A549 (cell line): ENCODE measurements around the gene MAGI2. TPM values are rescaled to one million over a fixed set of nuclear protein-coding genes. Genes with fewer than 3 reads are reported as not detected.
"Not testable (repeated sequence)": the region's sequence is repeated elsewhere in the genome, so short reads cannot be mapped to it uniquely, and the experiment has no call there.

Experiments
- ATAC-seq, 2 experiments: fragments of 200-7000 bp in 1 of 2; fragments of >200 bp in 1 of 2; cut with Nextera tagmentation in 1 of 2; cut with Tn5 transposase in 1 of 2; 3 replicates each; pipeline versions ENCODE4 v1.8.0 to v1.9.1; 2018 to 2020; ENCODE audit warnings: mild to moderate bottlenecking in 1 of 2, moderate library complexity in 1 of 2
- CTCF ChIA-PET: fragments of 300-600 bp; sonication (Branson Sonifier 250); formaldehyde crosslinking; extraction: SDS; loops from one replicate; lab custom pipeline; 2021; ENCODE audit warnings: antibody characterized with exemption, inconsistent platforms; lab: Yijun Ruan, JAX
- POLR2A ChIA-PET: fragments of 350-600 bp; formaldehyde crosslinking; extraction: SDS; loops from one replicate; lab custom pipeline; 2021; ENCODE audit warnings: antibody characterized with exemption, inconsistent platforms; lab: Yijun Ruan, JAX
- DNase-seq, 2 experiments: peaks; one replicate each; pipeline versions ENCODE4 v3.0.0 to v3.0.0-alpha.2; 2011 to 2016; ENCODE audit warnings: low read depth in 1 of 2, low spot score in 1 of 2
- FAIRE-seq: peaks from 2 replicates; lab custom pipeline; 2011; peaks lifted over from hg19 to GRCh38; lab: Jason Lieb, UNC
- H3K27ac ChIP-seq, 2 experiments: fragments of >200 bp; sonication (Bioruptor Twin); formaldehyde crosslinking; 3 replicates each; pipeline ENCODE4 v1.5.1; 2016 to 2017
- H3K4me1 ChIP-seq: fragments of >200 bp; sonication (Bioruptor Twin); formaldehyde crosslinking; 3 replicates; pipeline ENCODE4 v1.6.1; 2016
- H3K4me2 ChIP-seq: fragments of >200 bp; sonication (Bioruptor Twin); formaldehyde crosslinking; 3 replicates; pipeline ENCODE4 v1.6.1; 2016
- H3K4me3 ChIP-seq: fragments of >200 bp; sonication (Bioruptor Twin); formaldehyde crosslinking; 3 replicates; pipeline ENCODE4 v1.5.1; 2016
- H3K9me3 ChIP-seq: fragments of >200 bp; sonication (Bioruptor Twin); formaldehyde crosslinking; 3 replicates; pipeline ENCODE4 v1.6.1; 2016
- CBX8 ChIP-seq: fragments of 200-600 bp; sonication (generic); IDR thresholded peaks from 2 replicates; pipeline ENCODE4 v1.6.1; 2016
- CHD2 ChIP-seq: fragments of 150-350 bp; IDR thresholded peaks from 2 replicates; pipeline ENCODE4 v1.6.1; 2014; ENCODE audit warnings: low read length; ENCODE audit not compliant: partially characterized antibody
- CHD4 ChIP-seq: fragments of 200-600 bp; sonication (generic); IDR thresholded peaks from 2 replicates; pipeline ENCODE4 v1.6.1; 2016; ENCODE audit warnings: antibody characterized with exemption, mild to moderate bottlenecking, borderline replicate concordance
- EP300 ChIP-seq, 2 experiments: fragments of >200 bp; sonication (Bioruptor Twin); formaldehyde crosslinking; IDR thresholded peaks; 2 replicates in 1 of 2; 3 replicates in 1 of 2; pipeline ENCODE4 v1.6.1; 2016 to 2017
- FOSL2 ChIP-seq, 2 experiments: fragments of 450-650 bp in 1 of 2; fragments of >200 bp in 1 of 2; sonication (Bioruptor Twin) in 1 of 2; formaldehyde crosslinking; IDR thresholded peaks; 2 replicates each; pipeline versions ENCODE4 v1.5.0 to v1.6.1; 2016 to 2020; ENCODE audit warnings: mild to moderate bottlenecking in 1 of 2, moderate library complexity in 1 of 2
- GATA3 ChIP-seq: IDR thresholded peaks from 2 replicates; pipeline ENCODE4 v1.6.1; 2012; ENCODE audit warnings: borderline replicate concordance
- HEYL ChIP-seq: fragments of 250-450 bp; sonication (Bioruptor Pico); IDR thresholded peaks from 2 replicates; pipeline ENCODE4 v1.8.0; 2021; ENCODE audit warnings: mild to moderate bottlenecking, moderate library complexity
- HOXA7 ChIP-seq: fragments of 250-450 bp; sonication (Bioruptor Pico); IDR thresholded peaks from 2 replicates; pipeline ENCODE4 v1.5.0; 2020; ENCODE audit warnings: mild to moderate bottlenecking, moderate library complexity
- HOXB13 ChIP-seq: fragments of 250-450 bp; sonication (Bioruptor Pico); IDR thresholded peaks from 2 replicates; pipeline ENCODE4 v1.5.0; 2020; ENCODE audit warnings: low read depth, mild to moderate bottlenecking, moderate library complexity
- JUN ChIP-seq, 2 experiments: fragments of >200 bp; sonication (Bioruptor Twin); formaldehyde crosslinking; IDR thresholded peaks; 2 replicates in 1 of 2; 3 replicates in 1 of 2; pipeline ENCODE4 v1.6.1; 2016 to 2017
- KDM5A ChIP-seq: fragments of 200-600 bp; sonication (generic); IDR thresholded peaks from 2 replicates; pipeline ENCODE4 v1.6.1; 2016; ENCODE audit warnings: antibody characterized with exemption, mild to moderate bottlenecking
- MAFK ChIP-seq: fragments of 450-650 bp; IDR thresholded peaks from 2 replicates; pipeline ENCODE4 v1.6.1; 2014; ENCODE audit not compliant: partially characterized antibody
- MAZ ChIP-seq: fragments of 150-350 bp; IDR thresholded peaks from 2 replicates; pipeline ENCODE4 v1.6.1; 2014; ENCODE audit warnings: antibody characterized with exemption, low read depth, low read length, borderline replicate concordance
- MYC ChIP-seq: IDR thresholded peaks from 2 replicates; pipeline ENCODE4 v1.6.1; 2012; ENCODE audit warnings: mild to moderate bottlenecking, inconsistent platforms, low read length, improper control_type of control experiment, borderline replicate concordance
- NPAS2 ChIP-seq: fragments of 250-450 bp; sonication (Bioruptor Pico); IDR thresholded peaks from 2 replicates; pipeline ENCODE4 v1.8.0; 2022; ENCODE audit warnings: mild to moderate bottlenecking, moderate library complexity, borderline replicate concordance
- PHF8 ChIP-seq: fragments of 200-600 bp; sonication (generic); IDR thresholded peaks from 2 replicates; pipeline ENCODE4 v1.6.1; 2016; ENCODE audit warnings: low read depth, mild to moderate bottlenecking, antibody characterized with exemption, moderate library complexity, borderline replicate concordance
- POLR2AphosphoS2 ChIP-seq: conservative IDR thresholded peaks from 2 replicates; pipeline ENCODE4 v1.6.1; 2012; ENCODE audit warnings: low read length, improper control_type of control experiment, inconsistent platforms
- RARB ChIP-seq: fragments of 250-450 bp; sonication (Bioruptor Pico); IDR thresholded peaks from 2 replicates; pipeline ENCODE4 v1.8.0; 2021; ENCODE audit warnings: mild to moderate bottlenecking, moderate library complexity
- TFCP2L1 ChIP-seq: fragments of 250-450 bp; sonication (Bioruptor Pico); IDR thresholded peaks from 2 replicates; pipeline ENCODE4 v1.5.0; 2021; ENCODE audit warnings: mild to moderate bottlenecking
- TP53 ChIP-seq: fragments of 250-450 bp; sonication (Bioruptor Pico); IDR thresholded peaks from 2 replicates; pipeline ENCODE4 v1.5.0; 2021; ENCODE audit warnings: mild to moderate bottlenecking, moderate library complexity
- ZC3H11A ChIP-seq: fragments of 450-650 bp; IDR thresholded peaks from 2 replicates; pipeline ENCODE4 v1.6.1; 2014; ENCODE audit warnings: antibody characterized with exemption, mild to moderate bottlenecking
- ZNF302 ChIP-seq: fragments of 250-450 bp; sonication (Bioruptor Pico); IDR thresholded peaks from 2 replicates; pipeline ENCODE4 v1.9.0; 2021; ENCODE audit warnings: inconsistent platforms, mild to moderate bottlenecking, moderate library complexity
- ZSCAN20 ChIP-seq: fragments of 250-450 bp; sonication (Bioruptor Pico); IDR thresholded peaks from 2 replicates; pipeline ENCODE4 v1.8.0; 2022; ENCODE audit warnings: mild to moderate bottlenecking, moderate library complexity
- WGBS: methylation state at CpG from one replicate; pipeline ENCODE4 v1.1.6; 2017; ENCODE audit errors: missing lambda C conversion rate; 5-methylcytosine and 5-hydroxymethylcytosine counted together
- polyA plus RNA-seq, 4 experiments: library from polyadenylated mRNA; depleted of rRNA in 3 of 4; stranded (reverse); fragments of >200 nt; fragmentation: RNase III in 1 of 4; extraction: RNeasy Plus Mini Kit Qiagen cat#74134 plus additional on column Dnase treatment in 1 of 4; gene quantifications; 2 replicates in 3 of 4; 3 replicates in 1 of 4; pipeline ENCODE4 v1.2.3, GENCODE V29; 2011 to 2017
- TF ChIP-seq, protein P1 (sequence below): IDR thresholded peaks from 2 replicates; pipeline ENCODE4 v1.6.1; 2012; ENCODE audit warnings: low read depth, borderline replicate concordance
- TF ChIP-seq, protein P2 (sequence below): fragments of >200 bp; sonication (Bioruptor Twin); formaldehyde crosslinking; IDR thresholded peaks from 2 replicates; pipeline ENCODE4 v1.6.1; 2016
- TF ChIP-seq, protein P3 (sequence below): fragments of 200-600 bp; sonication (generic); IDR thresholded peaks from 2 replicates; pipeline ENCODE4 v1.6.1; 2016; ENCODE audit warnings: antibody characterized with exemption, mild to moderate bottlenecking, moderate library complexity
- TF ChIP-seq, protein P4 (sequence below): IDR thresholded peaks from 2 replicates; pipeline ENCODE4 v1.6.1; 2012
- TF ChIP-seq, protein P5 (sequence below): fragments of 250-450 bp; sonication (Bioruptor Pico); IDR thresholded peaks from 2 replicates; pipeline ENCODE4 v1.5.0; 2020; ENCODE audit warnings: low read depth, mild to moderate bottlenecking, moderate library complexity

The MAGI2 gene
- polyA plus RNA-seq, 2 of the 4 experiments (the other 2 are of a cell fraction) = 0.48 to 0.81 TPM

DNA sequence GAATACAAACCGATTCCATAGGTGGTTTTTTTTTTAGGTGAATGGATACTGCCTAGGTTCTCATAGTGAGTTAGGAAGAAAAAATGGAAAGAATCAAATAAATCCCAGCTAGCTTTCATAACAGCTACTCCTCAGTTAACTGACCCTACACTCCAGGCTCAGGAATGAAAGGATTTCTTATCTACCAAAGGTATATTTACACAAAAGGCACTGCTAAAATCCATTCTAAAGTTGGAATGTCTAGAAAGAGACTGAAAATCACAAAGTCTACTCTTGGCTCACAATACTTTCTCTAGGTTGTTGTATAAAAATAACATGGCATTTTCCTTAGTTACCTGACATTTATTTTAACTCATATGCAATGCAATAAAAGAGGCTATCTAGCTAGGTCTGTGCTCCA lies 375.2 kb downstream of the MAGI2 start:
- CTCF ChIA-PET = no interaction called here
- FAIRE-seq = no peak

DNA sequence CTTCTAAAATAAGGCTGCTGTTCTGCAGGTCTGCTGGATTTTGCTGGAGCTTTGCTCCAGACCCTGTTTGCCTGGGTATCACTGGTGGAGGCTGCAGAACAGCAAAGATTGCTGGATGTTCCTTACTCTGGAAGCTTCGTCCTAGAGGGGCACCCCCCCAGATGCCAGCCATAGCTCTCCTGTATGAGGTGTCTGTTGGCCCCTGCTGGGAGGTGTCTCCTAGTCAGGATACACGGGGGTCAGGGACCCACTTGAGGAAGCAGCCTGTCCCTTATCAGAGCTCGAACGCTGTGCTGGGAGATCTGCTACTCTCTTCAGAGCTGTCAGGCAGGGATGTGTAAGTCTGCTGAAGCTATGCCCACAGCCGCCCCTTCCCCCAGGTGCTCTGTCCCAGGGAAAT lies 382.3 kb downstream of the MAGI2 start:
- POLR2A ChIA-PET, H3K4me1 ChIP-seq, H3K27ac ChIP-seq, H3K4me2 ChIP-seq, DNase-seq, CTCF ChIA-PET, FAIRE-seq, H3K9me3 ChIP-seq, H3K4me3 ChIP-seq, ATAC-seq: not testable (repeated sequence)
- 24% methylated on average over 5 of the region's 5 CpGs for WGBS

More for the DNA sequence above, 375.2 kb downstream of the MAGI2 start:
- DNase-seq = no peak
- H3K27ac ChIP-seq = no peak overlapping the region
- H3K4me1 ChIP-seq = no peaks in the 10 kb centered on the region
- no peak overlapping the region for H3K4me2 ChIP-seq
- ATAC-seq = no peak
- TF ChIP-seq TP53 (CRISPR knock-in tag) (no peak), ZSCAN20 (CRISPR knock-in tag) (no peak), FOSL2 (IDR thresholded peaks at IDR 0.05) (no peak), FOSL2 (CRISPR knock-in tag; IDR thresholded peaks at IDR 0.05) (no peak), TFCP2L1 (no peak), CHD2 (no peak), POLR2AphosphoS2 (no peak), HOXA7 (CRISPR knock-in tag) (no peak), ZC3H11A (no peak), CHD4 (no peak), GATA3 (no peak), EP300 (IDR thresholded peaks at IDR 0.05) (no peak), HEYL (CRISPR knock-in tag) (no peak), JUN (IDR thresholded peaks at IDR 0.05) (no peak), ZNF302 (CRISPR knock-in tag) (no peak)
- TF ChIP-seq, protein P1, sequence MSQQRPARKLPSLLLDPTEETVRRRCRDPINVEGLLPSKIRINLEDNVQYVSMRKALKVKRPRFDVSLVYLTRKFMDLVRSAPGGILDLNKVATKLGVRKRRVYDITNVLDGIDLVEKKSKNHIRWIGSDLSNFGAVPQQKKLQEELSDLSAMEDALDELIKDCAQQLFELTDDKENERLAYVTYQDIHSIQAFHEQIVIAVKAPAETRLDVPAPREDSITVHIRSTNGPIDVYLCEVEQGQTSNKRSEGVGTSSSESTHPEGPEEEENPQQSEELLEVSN = no peak
- TF ChIP-seq, protein P2, sequence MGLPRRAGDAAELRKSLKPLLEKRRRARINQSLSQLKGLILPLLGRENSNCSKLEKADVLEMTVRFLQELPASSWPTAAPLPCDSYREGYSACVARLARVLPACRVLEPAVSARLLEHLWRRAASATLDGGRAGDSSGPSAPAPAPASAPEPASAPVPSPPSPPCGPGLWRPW = no peak
- TF ChIP-seq, protein P3, sequence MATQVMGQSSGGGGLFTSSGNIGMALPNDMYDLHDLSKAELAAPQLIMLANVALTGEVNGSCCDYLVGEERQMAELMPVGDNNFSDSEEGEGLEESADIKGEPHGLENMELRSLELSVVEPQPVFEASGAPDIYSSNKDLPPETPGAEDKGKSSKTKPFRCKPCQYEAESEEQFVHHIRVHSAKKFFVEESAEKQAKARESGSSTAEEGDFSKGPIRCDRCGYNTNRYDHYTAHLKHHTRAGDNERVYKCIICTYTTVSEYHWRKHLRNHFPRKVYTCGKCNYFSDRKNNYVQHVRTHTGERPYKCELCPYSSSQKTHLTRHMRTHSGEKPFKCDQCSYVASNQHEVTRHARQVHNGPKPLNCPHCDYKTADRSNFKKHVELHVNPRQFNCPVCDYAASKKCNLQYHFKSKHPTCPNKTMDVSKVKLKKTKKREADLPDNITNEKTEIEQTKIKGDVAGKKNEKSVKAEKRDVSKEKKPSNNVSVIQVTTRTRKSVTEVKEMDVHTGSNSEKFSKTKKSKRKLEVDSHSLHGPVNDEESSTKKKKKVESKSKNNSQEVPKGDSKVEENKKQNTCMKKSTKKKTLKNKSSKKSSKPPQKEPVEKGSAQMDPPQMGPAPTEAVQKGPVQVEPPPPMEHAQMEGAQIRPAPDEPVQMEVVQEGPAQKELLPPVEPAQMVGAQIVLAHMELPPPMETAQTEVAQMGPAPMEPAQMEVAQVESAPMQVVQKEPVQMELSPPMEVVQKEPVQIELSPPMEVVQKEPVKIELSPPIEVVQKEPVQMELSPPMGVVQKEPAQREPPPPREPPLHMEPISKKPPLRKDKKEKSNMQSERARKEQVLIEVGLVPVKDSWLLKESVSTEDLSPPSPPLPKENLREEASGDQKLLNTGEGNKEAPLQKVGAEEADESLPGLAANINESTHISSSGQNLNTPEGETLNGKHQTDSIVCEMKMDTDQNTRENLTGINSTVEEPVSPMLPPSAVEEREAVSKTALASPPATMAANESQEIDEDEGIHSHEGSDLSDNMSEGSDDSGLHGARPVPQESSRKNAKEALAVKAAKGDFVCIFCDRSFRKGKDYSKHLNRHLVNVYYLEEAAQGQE = no peak
- TF ChIP-seq, protein P4, sequence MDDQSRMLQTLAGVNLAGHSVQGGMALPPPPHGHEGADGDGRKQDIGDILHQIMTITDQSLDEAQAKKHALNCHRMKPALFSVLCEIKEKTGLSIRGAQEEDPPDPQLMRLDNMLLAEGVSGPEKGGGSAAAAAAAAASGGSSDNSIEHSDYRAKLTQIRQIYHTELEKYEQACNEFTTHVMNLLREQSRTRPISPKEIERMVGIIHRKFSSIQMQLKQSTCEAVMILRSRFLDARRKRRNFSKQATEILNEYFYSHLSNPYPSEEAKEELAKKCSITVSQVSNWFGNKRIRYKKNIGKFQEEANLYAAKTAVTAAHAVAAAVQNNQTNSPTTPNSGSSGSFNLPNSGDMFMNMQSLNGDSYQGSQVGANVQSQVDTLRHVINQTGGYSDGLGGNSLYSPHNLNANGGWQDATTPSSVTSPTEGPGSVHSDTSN = no peak
- H3K9me3 ChIP-seq = no peaks in the 10 kb centered on the region
- WGBS = 22% methylated on average over 1 of the region's 1 CpG
- POLR2A ChIA-PET = no interaction called here
- no peak overlapping the region for H3K4me3 ChIP-seq

GRCh38 chr7:79064187-79064823 lies 389.2 kb downstream of the MAGI2 start:
- H3K9me3 ChIP-seq = no peaks in the 10 kb centered on the region
- H3K4me3 ChIP-seq = no peak overlapping the region
- FAIRE-seq (no peak), DNase-seq (no peak), ATAC-seq (no peak)
- POLR2A ChIA-PET = no interaction called here
- H3K27ac ChIP-seq = no peak overlapping the region
- CTCF ChIA-PET = no interaction called here
- H3K4me2 ChIP-seq = no peak overlapping the region
- 32% methylated on average over 3 of the region's 3 CpGs for WGBS
- no peaks in the 10 kb centered on the region for H3K4me1 ChIP-seq
- TF ChIP-seq MAFK (no peak), POLR2AphosphoS2 (no peak), MAZ (no peak), KDM5A (no peak), MYC (no peak), HOXB13 (no peak), RARB (CRISPR knock-in tag) (no peak), FOSL2 (IDR thresholded peaks at IDR 0.05) (no peak), FOSL2 (CRISPR knock-in tag; IDR thresholded peaks at IDR 0.05) (no peak), NPAS2 (CRISPR knock-in tag) (no peak), HEYL (CRISPR knock-in tag) (no peak), CBX8 (no peak), PHF8 (no peak)
- TF ChIP-seq, protein P2 = no peak
- TF ChIP-seq, protein P5, sequence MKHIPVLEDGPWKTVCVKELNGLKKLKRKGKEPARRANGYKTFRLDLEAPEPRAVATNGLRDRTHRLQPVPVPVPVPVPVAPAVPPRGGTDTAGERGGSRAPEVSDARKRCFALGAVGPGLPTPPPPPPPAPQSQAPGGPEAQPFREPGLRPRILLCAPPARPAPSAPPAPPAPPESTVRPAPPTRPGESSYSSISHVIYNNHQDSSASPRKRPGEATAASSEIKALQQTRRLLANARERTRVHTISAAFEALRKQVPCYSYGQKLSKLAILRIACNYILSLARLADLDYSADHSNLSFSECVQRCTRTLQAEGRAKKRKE = no peak
